Ishikawa (cell line): Measurements from ENCODE around the gene GTF2H4.

Source experiments
- CEBPB ChIP-seq: IDR thresholded peaks from 2 replicates; pipeline ENCODE4 v1.6.1; 2012
- CREB1 ChIP-seq: IDR thresholded peaks from 2 replicates; pipeline ENCODE4 v1.6.1; 2012; ENCODE audit warnings: low read depth
- EGR1 ChIP-seq: IDR thresholded peaks from 2 replicates; pipeline ENCODE4 v1.6.1; 2012
- EP300 ChIP-seq: IDR thresholded peaks from 2 replicates; pipeline ENCODE4 v1.6.1; 2012; ENCODE audit warnings: borderline replicate concordance
- MAX ChIP-seq: IDR thresholded peaks from 2 replicates; pipeline ENCODE4 v1.6.1; 2012
- NFIC ChIP-seq: IDR thresholded peaks from 2 replicates; pipeline ENCODE4 v1.6.1; 2012
- REST ChIP-seq: IDR thresholded peaks from 2 replicates; pipeline ENCODE4 v1.6.1; 2012; ENCODE audit warnings: low read depth, mild to moderate bottlenecking
- TAF1 ChIP-seq: IDR thresholded peaks from 2 replicates; pipeline ENCODE4 v1.6.1; 2012; ENCODE audit warnings: low read depth, mild to moderate bottlenecking
- TCF12 ChIP-seq: IDR thresholded peaks from 2 replicates; pipeline ENCODE4 v1.6.1; 2012; ENCODE audit warnings: low read depth
- YY1 ChIP-seq: IDR thresholded peaks from 2 replicates; pipeline ENCODE4 v1.6.1; 2012; ENCODE audit warnings: low read depth

GRCh38 chr6:30963641-30964040, 55.6 kb downstream of the GTF2H4 start:
- TF ChIP-seq TCF12 (no peak), CREB1 (no peak), NFIC (no peak), REST (no peak), YY1 (no peak), MAX (no peak), TAF1 (no peak), CEBPB (no peak), EGR1 (no peak), EP300 (no peak)
